ENCODE data around the gene SGPP2. TPM values are rescaled to one million over a fixed set of nuclear protein-coding genes. Genes with fewer than 3 reads are reported as not detected.

SGPP2 gene
- total RNA-seq, 1 experiment from 2014 or later: 56.9 TPM

- Mint-ChIP-seq H3K27ac (ENCODE audit: unreplicated experiment) (peak overlapping the region; percentile 6), H3K9me3 (ENCODE audit: low read depth, unreplicated experiment) (no peaks in the 10 kb centered on the region), H3K4me3 (ENCODE audit: low read depth, unreplicated experiment) (no peak overlapping the region), H3K27me3 (ENCODE audit: unreplicated experiment) (no peaks in the 10 kb centered on the region), H3K4me1 (ENCODE audit: low read depth, unreplicated experiment) (no peaks in the 10 kb centered on the region), H3K36me3 (ENCODE audit: insufficient read depth, unreplicated experiment) (peaks cover 55% of the 10 kb centered on the region)
- TF ChIP-seq CTCF (IDR thresholded peaks at IDR 0.05; ENCODE audit: unreplicated experiment): no peak
- intact Hi-C loops (cut with micrococcal nuclease; ENCODE audit: unreplicated experiment): loop anchor here (5.0 kb wide), 2 partner anchors 132 to 537 kb away; no protein-coding TSS in a partner anchor
- no peak for DNase-seq
- BruUV-seq (replicated peaks): no TSS peak
- CTCF ChIA-PET: no interaction called here
Observed at GRCh38 chr2:222563936-222564335, 139.6 kb downstream of the SGPP2 start.

- intact Hi-C loops (cut with micrococcal nuclease; ENCODE audit: unreplicated experiment): no loop called here
- no TSS peak for BruUV-seq (replicated peaks)
- CTCF ChIA-PET: interaction anchor here (0.9 kb wide), 1 partner anchor 248 kb away, joined by 3 read pairs; no protein-coding TSS in a partner anchor
- Mint-ChIP-seq H3K4me3 (ENCODE audit: low read depth, unreplicated experiment) (no peak overlapping the region), H3K27me3 (ENCODE audit: unreplicated experiment) (no peaks in the 10 kb centered on the region), H3K4me1 (ENCODE audit: low read depth, unreplicated experiment) (no peaks in the 10 kb centered on the region), H3K27ac (ENCODE audit: unreplicated experiment) (no peak overlapping the region), H3K9me3 (ENCODE audit: low read depth, unreplicated experiment) (no peaks in the 10 kb centered on the region), H3K36me3 (ENCODE audit: insufficient read depth, unreplicated experiment) (peaks cover 47% of the 10 kb centered on the region)
- DNase-seq: no peak
- no peak for TF ChIP-seq CTCF (IDR thresholded peaks at IDR 0.05; ENCODE audit: unreplicated experiment)
Observed at GRCh38 chr2:222566229-222566628, 141.9 kb downstream of the SGPP2 start.

GRCh38 chr2:222568865-222569264 lies 144.5 kb downstream of the SGPP2 start:
- BruUV-seq (replicated peaks): no TSS peak
- no peak overlapping the region for H3K4me3 Mint-ChIP-seq (ENCODE audit: low read depth, unreplicated experiment)
- no peaks in the 10 kb centered on the region for H3K27me3 Mint-ChIP-seq (ENCODE audit: unreplicated experiment)
- H3K9me3 Mint-ChIP-seq (ENCODE audit: low read depth, unreplicated experiment): no peaks in the 10 kb centered on the region
- TF ChIP-seq CTCF (IDR thresholded peaks at IDR 0.05; ENCODE audit: unreplicated experiment): no peak
- CTCF ChIA-PET: interaction anchor here (1.3 kb wide), 1 partner anchor 251 kb away, joined by 3 read pairs; no protein-coding TSS in a partner anchor
- peaks cover 42% of the 10 kb centered on the region for H3K36me3 Mint-ChIP-seq (ENCODE audit: insufficient read depth, unreplicated experiment)
- H3K27ac Mint-ChIP-seq (ENCODE audit: unreplicated experiment): no peak overlapping the region
- intact Hi-C loops (cut with micrococcal nuclease; ENCODE audit: unreplicated experiment): no loop called here
- DNase-seq: no peak
- H3K4me1 Mint-ChIP-seq (ENCODE audit: low read depth, unreplicated experiment): peaks cover 21% of the 10 kb centered on the region

GRCh38 chr2:222569826-222570225 lies 145.5 kb downstream of the SGPP2 start:
- H3K4me3 Mint-ChIP-seq (ENCODE audit: low read depth, unreplicated experiment): no peak overlapping the region
- CTCF ChIA-PET: interaction anchor here (0.6 to 1.3 kb wide), 2 partner anchors 252 to 328 kb away, joined by 3 read pairs; no protein-coding TSS in a partner anchor
- H3K4me1 Mint-ChIP-seq (ENCODE audit: low read depth, unreplicated experiment): peaks cover 21% of the 10 kb centered on the region
- no peaks in the 10 kb centered on the region for H3K9me3 Mint-ChIP-seq (ENCODE audit: low read depth, unreplicated experiment)
- intact Hi-C loops (cut with micrococcal nuclease; ENCODE audit: unreplicated experiment): no loop called here
- no peak for DNase-seq
- BruUV-seq (replicated peaks): no TSS peak
- H3K36me3 Mint-ChIP-seq (ENCODE audit: insufficient read depth, unreplicated experiment): peaks cover 42% of the 10 kb centered on the region
- no peaks in the 10 kb centered on the region for H3K27me3 Mint-ChIP-seq (ENCODE audit: unreplicated experiment)
- H3K27ac Mint-ChIP-seq (ENCODE audit: unreplicated experiment): no peak overlapping the region
- TF ChIP-seq CTCF (IDR thresholded peaks at IDR 0.05; ENCODE audit: unreplicated experiment): no peak

Measured in Calu3 (cell line).